Esophagus muscularis mucosa (tissue), 4 donors: ENCODE measurements around the gene KCNQ1. TPM values are rescaled to one million over a fixed set of nuclear protein-coding genes. Genes with fewer than 3 reads are reported as not detected.
A peak's percentile ranks its signal among the peaks of the same experiment; 100 is the strongest.

Experiments used
- DNase-seq: peaks from one replicate; pipeline ENCODE4 v3.0.0-alpha.2; 2017; ENCODE audit errors: extremely low spot score
- H3K27ac ChIP-seq, 4 donors: fragments of 200-600 bp; sonication (generic); replicated peaks in 1 of 4; 1 replicate in 3 of 4; 2 replicates in 1 of 4; pipeline ENCODE4 v1.5.1; 2016 to 2019; ENCODE audit warnings: mild to moderate bottlenecking in 1 of 4
- H3K27me3 ChIP-seq, 4 donors: fragments of 200-600 bp; sonication (generic); one replicate each; pipeline versions ENCODE4 v1.5.1 to v1.6.0; 2016 to 2019
- H3K36me3 ChIP-seq, 4 donors: fragments of 200-600 bp; sonication (generic); one replicate each; pipeline ENCODE4 v1.5.1; 2016 to 2019
- H3K4me1 ChIP-seq, 4 donors: fragments of 200-600 bp; sonication (generic); one replicate each; pipeline ENCODE4 v1.5.1; 2016 to 2019
- H3K4me3 ChIP-seq, 4 donors: fragments of 200-600 bp; sonication (generic); 1 replicate in 2 of 4; 2 replicates in 2 of 4; pipeline ENCODE4 v1.5.1; 2016 to 2019; ENCODE audit warnings: mild to moderate bottlenecking in 4 of 4, moderate library complexity in 1 of 4
- H3K9me3 ChIP-seq, 4 donors: fragments of 200-600 bp; sonication (generic); 1 replicate in 3 of 4; 2 replicates in 1 of 4; pipeline ENCODE4 v1.5.1; 2016 to 2019
- EP300 ChIP-seq: sonication (generic); formaldehyde crosslinking; IDR thresholded peaks from one replicate; pipeline ENCODE4 v1.6.1; 2017; ENCODE audit warnings: antibody characterized with exemption
- POLR2A ChIP-seq: fragments of 450-650 bp; IDR thresholded peaks from one replicate; pipeline ENCODE4 v1.6.1; 2017; ENCODE audit warnings: antibody characterized with exemption, moderate library complexity, mild to moderate bottlenecking, low read depth
- POLR2AphosphoS5 ChIP-seq, 2 donors: sonication (generic); formaldehyde crosslinking; IDR thresholded peaks; one replicate each; pipeline ENCODE4 v1.6.1; 2017; ENCODE audit warnings: antibody characterized with exemption in 2 of 2
- WGBS: methylation state at CpG from one replicate; pipeline ENCODE4 v1.1.5; 2018; 5-methylcytosine and 5-hydroxymethylcytosine counted together
- intact Hi-C: fragments of 100-400 bp; cut with DNase I; formaldehyde crosslinking; loops from one replicate; pipeline ENCODE4 v1.15.1; 2023
- total RNA-seq, 4 donors: library from RNA; depleted of rRNA; stranded (reverse); fragments of >200 nt; gene quantifications; one replicate each; pipeline versions ENCODE4 v1.1.0 to v1.2.1, GENCODE V29; 2016
- TF ChIP-seq, protein P1 (sequence below), 3 experiments: fragments of 200-600 bp in 2 of 3; fragments of 450-650 bp in 1 of 3; sonication (generic) in 2 of 3; IDR thresholded peaks; one replicate each; pipeline ENCODE4 v1.5.1; 2017 to 2019; ENCODE audit warnings: antibody characterized with exemption in 3 of 3, mild to moderate bottlenecking in 2 of 3, moderate library complexity in 1 of 3

Gene KCNQ1
- total RNA-seq, 4 donors from 2014 or later: 2.1 to 5.9 (median 4.3) TPM

DNA sequence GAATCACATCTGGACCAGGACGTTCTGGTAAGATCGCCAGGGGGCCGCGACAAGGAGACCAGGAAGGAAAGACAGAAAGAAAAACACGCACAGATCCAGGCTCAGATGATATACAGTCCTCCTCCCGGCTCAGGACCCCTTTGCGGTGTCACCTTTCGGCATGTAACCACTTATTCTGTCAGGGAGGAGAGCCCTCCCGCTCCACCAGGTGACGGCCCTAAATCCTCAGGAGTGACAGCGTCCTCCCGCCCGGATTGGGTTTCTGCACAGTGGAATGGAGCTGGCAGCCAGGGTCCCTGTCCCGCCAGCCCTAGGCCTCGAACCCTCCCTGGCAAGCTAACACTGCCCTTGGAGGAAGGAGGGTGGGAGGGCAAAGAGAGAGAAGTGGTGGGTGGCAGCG lies 279.3 kb downstream of the KCNQ1 start:
- Histone ChIP-seq H3K36me3 (no peaks in the 10 kb centered on the region), H3K27me3 (no peaks in the 10 kb centered on the region), H3K4me3 (no peak overlapping the region), H3K27ac (peak overlapping the region in 1 of 4 donors; percentile 14), H3K9me3 (no peaks in the 10 kb centered on the region), H3K4me1 (peaks cover 0 to 15% (median 4%) of the 10 kb centered on the region in 4 donors)
- TF ChIP-seq, protein P1, sequence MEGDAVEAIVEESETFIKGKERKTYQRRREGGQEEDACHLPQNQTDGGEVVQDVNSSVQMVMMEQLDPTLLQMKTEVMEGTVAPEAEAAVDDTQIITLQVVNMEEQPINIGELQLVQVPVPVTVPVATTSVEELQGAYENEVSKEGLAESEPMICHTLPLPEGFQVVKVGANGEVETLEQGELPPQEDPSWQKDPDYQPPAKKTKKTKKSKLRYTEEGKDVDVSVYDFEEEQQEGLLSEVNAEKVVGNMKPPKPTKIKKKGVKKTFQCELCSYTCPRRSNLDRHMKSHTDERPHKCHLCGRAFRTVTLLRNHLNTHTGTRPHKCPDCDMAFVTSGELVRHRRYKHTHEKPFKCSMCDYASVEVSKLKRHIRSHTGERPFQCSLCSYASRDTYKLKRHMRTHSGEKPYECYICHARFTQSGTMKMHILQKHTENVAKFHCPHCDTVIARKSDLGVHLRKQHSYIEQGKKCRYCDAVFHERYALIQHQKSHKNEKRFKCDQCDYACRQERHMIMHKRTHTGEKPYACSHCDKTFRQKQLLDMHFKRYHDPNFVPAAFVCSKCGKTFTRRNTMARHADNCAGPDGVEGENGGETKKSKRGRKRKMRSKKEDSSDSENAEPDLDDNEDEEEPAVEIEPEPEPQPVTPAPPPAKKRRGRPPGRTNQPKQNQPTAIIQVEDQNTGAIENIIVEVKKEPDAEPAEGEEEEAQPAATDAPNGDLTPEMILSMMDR (IDR thresholded peaks at IDR 0.05): no peak
- TF ChIP-seq POLR2A: no peak
- no peak for DNase-seq
- 96% methylated on average over 15 of the region's 16 CpGs for WGBS
- intact Hi-C loops: no loop called here

DNA sequence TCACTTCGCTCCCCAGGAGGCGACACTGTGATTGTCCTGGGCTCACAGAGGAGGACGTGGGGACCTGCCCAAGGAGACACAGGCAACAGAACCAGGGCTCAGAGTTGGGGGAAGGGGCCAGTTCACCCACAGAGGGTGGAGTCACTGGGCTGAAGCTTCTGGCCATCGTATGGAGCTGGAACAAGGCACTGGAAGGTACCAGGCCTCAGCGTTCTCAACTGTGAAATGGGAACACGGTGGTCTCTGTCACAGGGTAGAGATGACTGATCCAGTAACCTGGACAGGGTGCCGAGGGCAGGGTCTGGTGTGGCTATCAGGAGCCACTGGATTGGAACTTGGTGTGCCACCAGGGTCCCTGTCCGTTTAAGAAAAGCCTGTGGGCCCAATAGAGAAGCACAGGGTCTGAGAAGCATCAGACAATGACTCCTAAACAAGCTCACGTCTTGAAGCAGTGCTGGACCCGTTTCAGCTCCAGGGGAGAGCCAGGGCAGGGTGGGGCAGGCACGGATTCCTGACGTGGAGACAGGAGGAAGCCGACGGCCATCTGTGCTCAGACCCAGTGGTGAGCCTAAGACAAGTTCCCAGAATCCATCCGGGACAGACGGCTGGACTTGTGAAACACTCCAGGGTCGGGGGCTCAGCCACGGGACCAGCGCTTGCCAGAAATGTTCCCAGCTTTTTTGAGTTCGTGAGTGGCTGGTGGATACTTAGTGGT lies 280.0 kb downstream of the KCNQ1 start:
- H3K36me3 ChIP-seq: no peaks in the 10 kb centered on the region
- TF ChIP-seq EP300 (no peak), POLR2AphosphoS5 (IDR thresholded peaks at IDR 0.05) (peak in 1 of 2 donors; percentile 32)
- intact Hi-C loops: no loop called here
- no peak overlapping the region for H3K4me3 ChIP-seq
- 75% methylated on average over 19 of the region's 20 CpGs for WGBS
- no peaks in the 10 kb centered on the region for H3K9me3 ChIP-seq
- H3K27ac ChIP-seq: peak overlapping the region in 2 of 4 donors; percentile 26 to 38
- no peaks in the 10 kb centered on the region for H3K27me3 ChIP-seq
- H3K4me1 ChIP-seq: peaks cover 0 to 15% (median 4%) of the 10 kb centered on the region in 4 donors
- no peak for DNase-seq

DNA sequence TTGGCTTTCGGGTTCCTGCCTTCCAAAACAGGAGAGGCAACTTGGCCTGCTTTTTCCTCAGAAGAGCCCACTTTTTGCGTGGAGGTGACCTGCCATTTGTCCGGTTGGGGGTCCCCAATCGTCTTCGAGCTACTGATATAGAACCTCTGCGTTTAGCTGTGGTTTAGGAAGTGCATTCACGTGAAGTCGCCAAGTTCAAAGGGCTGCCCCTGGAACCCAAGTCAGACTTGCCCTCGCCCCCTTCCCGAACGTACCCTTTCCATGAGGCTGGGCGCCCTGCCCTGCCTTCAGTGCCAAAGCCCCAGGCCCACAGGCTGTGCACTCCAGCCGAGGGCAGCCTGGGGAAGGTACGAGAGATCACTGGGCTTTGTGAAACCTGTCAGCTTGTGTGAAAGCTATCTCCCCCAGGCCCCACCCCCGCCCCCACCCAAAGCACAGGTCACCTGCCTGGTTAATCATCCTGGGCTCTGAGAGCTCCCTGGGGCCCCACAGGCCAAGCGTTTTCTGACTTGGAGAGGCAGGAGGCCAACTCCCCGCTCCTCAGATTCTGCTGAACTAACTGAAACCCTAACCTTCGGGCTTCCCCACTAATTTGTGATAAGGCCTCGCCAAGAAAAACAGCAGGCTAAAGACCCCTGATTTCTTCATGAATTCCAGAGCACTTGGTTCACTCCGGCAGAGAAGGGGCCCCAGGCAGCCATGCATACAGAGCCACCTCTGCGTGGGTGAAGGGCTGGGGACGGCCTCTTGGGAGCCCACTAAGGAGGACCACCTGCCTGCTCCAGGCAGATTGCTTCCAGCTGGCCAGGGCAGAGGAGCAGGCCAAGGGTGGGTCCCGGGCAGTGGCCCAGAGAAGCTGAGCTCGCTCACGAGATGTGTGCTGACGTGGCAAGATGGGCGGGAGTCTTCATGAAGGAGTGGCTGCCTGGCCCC lies 280.8 kb downstream of the KCNQ1 start:
- H3K4me3 ChIP-seq: no peak overlapping the region
- DNase-seq: no peak
- H3K9me3 ChIP-seq: no peaks in the 10 kb centered on the region
- intact Hi-C loops: no loop called here
- H3K36me3 ChIP-seq: no peaks in the 10 kb centered on the region
- peak overlapping the region in 2 of 4 donors; percentile 26 to 38 for H3K27ac ChIP-seq
- no peaks in the 10 kb centered on the region for H3K27me3 ChIP-seq
- H3K4me1 ChIP-seq: peaks cover 0 to 15% (median 6%) of the 10 kb centered on the region in 4 donors
- 84% methylated on average over 21 of the region's 27 CpGs for WGBS
- peak; percentile 15 to 54 for TF ChIP-seq POLR2AphosphoS5 (IDR thresholded peaks at IDR 0.05)
- TF ChIP-seq, protein P1 (IDR thresholded peaks at IDR 0.05): no peak

DNA sequence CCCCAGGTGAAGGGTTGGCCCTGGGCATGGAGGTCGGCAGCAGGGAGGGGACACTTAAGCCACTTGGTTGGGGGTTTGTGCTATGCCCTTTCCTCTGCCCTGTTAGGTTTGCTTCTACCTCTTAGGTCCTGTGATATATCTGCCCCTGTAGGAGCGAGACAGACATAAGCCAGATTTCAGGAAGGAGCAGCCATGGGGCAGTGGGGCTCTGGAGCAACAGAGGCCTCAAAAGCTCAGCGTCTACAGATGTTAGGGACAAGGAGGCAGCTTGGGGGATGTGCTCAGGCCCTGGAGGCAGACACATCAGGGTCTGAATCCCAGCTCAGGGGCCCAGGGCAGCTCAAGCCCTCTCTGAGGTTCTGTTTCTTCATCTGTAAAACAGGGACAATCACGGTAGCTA lies 282.2 kb downstream of the KCNQ1 start:
- H3K36me3 ChIP-seq: no peaks in the 10 kb centered on the region
- no peaks in the 10 kb centered on the region for H3K27me3 ChIP-seq
- intact Hi-C loops: no loop called here
- peak overlapping the region in 1 of 4 donors; percentile 38 for H3K27ac ChIP-seq
- H3K4me1 ChIP-seq: peaks cover 0 to 20% (median 10%) of the 10 kb centered on the region in 4 donors
- TF ChIP-seq POLR2A: no peak
- TF ChIP-seq POLR2AphosphoS5 (IDR thresholded peaks at IDR 0.05): no peak
- no peak for TF ChIP-seq EP300
- TF ChIP-seq, protein P1 (IDR thresholded peaks at IDR 0.05): no peak
- no peaks in the 10 kb centered on the region for H3K9me3 ChIP-seq
- DNase-seq: no peak
- H3K4me3 ChIP-seq: no peak overlapping the region
- WGBS: 93% methylated on average over 3 of the region's 4 CpGs

DNA sequence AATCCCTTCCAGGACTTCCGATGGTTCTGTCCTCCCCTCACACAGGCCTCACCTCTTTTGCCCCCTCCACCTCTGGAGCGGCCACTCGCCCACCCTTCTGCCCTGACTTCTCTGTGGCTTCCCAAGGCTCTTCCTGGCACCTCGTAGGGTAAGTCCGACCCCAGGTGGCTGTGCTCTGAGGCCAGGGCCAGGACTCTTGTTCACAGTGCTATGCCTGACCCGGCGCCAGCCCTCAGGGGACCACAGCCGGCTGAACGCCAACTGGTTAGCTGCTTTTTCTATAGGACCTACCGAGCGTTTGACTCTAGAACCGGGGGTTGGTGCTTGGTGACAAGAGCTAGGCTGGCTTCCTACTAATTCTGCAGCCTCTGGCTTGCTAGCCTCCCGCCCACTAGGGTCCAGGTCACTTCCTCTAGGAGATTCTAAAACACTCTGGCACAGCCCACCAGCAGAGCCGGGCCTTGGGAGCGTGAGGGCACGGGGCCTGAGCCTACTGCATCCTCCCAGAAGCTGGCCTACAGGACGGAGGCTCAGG lies 283.4 kb downstream of the KCNQ1 start:
- intact Hi-C loops: no loop called here
- Histone ChIP-seq H3K36me3 (no peaks in the 10 kb centered on the region), H3K9me3 (no peaks in the 10 kb centered on the region), H3K27ac (no peak overlapping the region), H3K4me3 (no peak overlapping the region), H3K27me3 (no peaks in the 10 kb centered on the region), H3K4me1 (peaks cover 0 to 23% (median 10%) of the 10 kb centered on the region in 4 donors)
- DNase-seq: no peak
- TF ChIP-seq POLR2AphosphoS5 (IDR thresholded peaks at IDR 0.05): no peak
- TF ChIP-seq, protein P1 (IDR thresholded peaks at IDR 0.05): no peak
- no peak for TF ChIP-seq POLR2A
- TF ChIP-seq EP300: no peak
- 85% methylated on average over 8 of the region's 17 CpGs for WGBS
